Caco-2 (cell line): ENCODE results near the gene SIK2. TPM values are rescaled to one million over a fixed set of nuclear protein-coding genes. Genes with fewer than 3 reads are reported as not detected.

ENCODE experiments used
- BruUV-seq: library from RNA; stranded (reverse); fragments of 400-500 nt; replicated peaks from 2 replicates; lab custom pipeline; 2021; lab: Mats Ljungman, UMichigan
- CTCF ChIA-PET: fragments of 300-600 bp; sonication (Branson Sonifier 250); formaldehyde crosslinking; loops from one replicate; lab custom pipeline; 2022; ENCODE audit warnings: antibody characterized with exemption; lab: Charles Lee
- POLR2A ChIA-PET: fragments of 300-600 bp; sonication (Branson Sonifier 250); formaldehyde crosslinking; loops from one replicate; lab custom pipeline; 2022; ENCODE audit warnings: antibody characterized with exemption; lab: Charles Lee
- DNase-seq, 2 experiments: peaks; one replicate each; pipeline versions ENCODE4 v3.0.0 to v3.0.0-alpha.2; 2020 to 2022
- H3K27me3 ChIP-seq: replicated peaks from 2 replicates; pipeline ENCODE4 v1.6.0; 2011; ENCODE audit warnings: low read length; ENCODE audit not compliant: control insufficient read depth, insufficient read depth
- H3K36me3 ChIP-seq: 2 replicates; pipeline ENCODE4 v1.5.1; 2011; ENCODE audit warnings: low read length; ENCODE audit not compliant: control insufficient read depth, insufficient read depth
- H3K4me1 ChIP-seq: fragments of 250-450 bp; sonication (Bioruptor Pico); 2 replicates; pipeline ENCODE4 v1.5.1; 2020; ENCODE audit warnings: mild to moderate bottlenecking
- H3K4me3 ChIP-seq: 2 replicates; pipeline ENCODE4 v1.5.1; 2011; ENCODE audit warnings: low read depth, mild to moderate bottlenecking, control low read depth, low read length
- H3K9me3 ChIP-seq: fragments of 250-450 bp; sonication (Bioruptor Pico); 2 replicates; pipeline ENCODE4 v1.5.1; 2020; ENCODE audit warnings: mild to moderate bottlenecking, moderate library complexity
- H3K27ac Mint-ChIP-seq: one replicate; pipeline ENCODE4 v1.8.0; 2022; ENCODE audit warnings: mixed read lengths; ENCODE audit not compliant: unreplicated experiment
- H3K27me3 Mint-ChIP-seq: one replicate; pipeline ENCODE4 v1.8.0; 2022; ENCODE audit warnings: mixed read lengths; ENCODE audit not compliant: insufficient read depth, unreplicated experiment
- H3K36me3 Mint-ChIP-seq: one replicate; pipeline ENCODE4 v1.8.0; 2022; ENCODE audit warnings: mild to moderate bottlenecking, mixed read lengths; ENCODE audit not compliant: insufficient read depth, unreplicated experiment
- H3K4me1 Mint-ChIP-seq: one replicate; pipeline ENCODE4 v1.8.0; 2022; ENCODE audit warnings: low read depth, mixed read lengths; ENCODE audit not compliant: unreplicated experiment
- H3K4me3 Mint-ChIP-seq: one replicate; pipeline ENCODE4 v1.8.0; 2022; ENCODE audit warnings: mild to moderate bottlenecking, moderate library complexity, mixed read lengths; ENCODE audit not compliant: unreplicated experiment
- H3K9me3 Mint-ChIP-seq: one replicate; pipeline ENCODE4 v1.8.0; 2022; ENCODE audit warnings: mixed read lengths; ENCODE audit not compliant: unreplicated experiment
- CTCF ChIP-seq, 2 experiments: fragments of 200-600 bp in 1 of 2; IDR thresholded peaks; 1 replicate in 1 of 2; 2 replicates in 1 of 2; pipeline versions ENCODE4 v1.5.1 to v1.8.0; 2011 to 2022; ENCODE audit warnings: antibody characterized with exemption in 1 of 2, control low read depth in 1 of 2, inconsistent platforms in 1 of 2, low read depth in 1 of 2, low read length in 1 of 2, mild to moderate bottlenecking in 1 of 2, moderate library complexity in 1 of 2; ENCODE audit not compliant: insufficient read depth in 1 of 2, severe bottlenecking in 1 of 2, unreplicated experiment in 1 of 2
- intact Hi-C: fragments of 100-400 bp; cut with micrococcal nuclease; formaldehyde crosslinking; loops from one replicate; pipeline ENCODE4 v1.10.0; 2022; ENCODE audit not compliant: unreplicated experiment
- total RNA-seq: library from RNA; stranded (reverse); gene quantifications from 2 replicates; pipeline ENCODE4 v1.2.3, GENCODE V29; 2022

The SIK2 gene
- total RNA-seq, 1 experiment from 2014 or later, result 40.2 TPM

- Histone ChIP-seq H3K4me1 (peaks cover 9% of the 10 kb centered on the region; the same call in 1 of the 2 replicates), H3K36me3 (peaks cover 10% of the 10 kb centered on the region), H3K27me3 (no peaks in the 10 kb centered on the region), H3K9me3 (no peaks in the 10 kb centered on the region), H3K4me3 (no peak overlapping the region)
- Mint-ChIP-seq H3K36me3 (peaks cover 11% of the 10 kb centered on the region), H3K4me1 (peaks cover 15% of the 10 kb centered on the region), H3K27ac (no peak overlapping the region), H3K27me3 (no peaks in the 10 kb centered on the region), H3K4me3 (no peak overlapping the region), H3K9me3 (no peaks in the 10 kb centered on the region)
- BruUV-seq, result no TSS peak
- no peak for DNase-seq
- ChIA-PET POLR2A (no interaction called here), CTCF (no interaction called here)
- TF ChIP-seq CTCF (IDR thresholded peaks at IDR 0.05; ENCODE audit: insufficient read depth in 1 of 2, low read depth in 1 of 2, low read length in 1 of 2, severe bottlenecking in 1 of 2, unreplicated experiment in 1 of 2), result no peak
- intact Hi-C loops, result no loop called here
These were observed 70.7 kb downstream of the SIK2 start for GRCh38 chr11:111672949-111673348.

- TF ChIP-seq CTCF (IDR thresholded peaks at IDR 0.05; ENCODE audit: insufficient read depth in 1 of 2, low read depth in 1 of 2, low read length in 1 of 2, severe bottlenecking in 1 of 2, unreplicated experiment in 1 of 2), result no peak
- H3K27me3 ChIP-seq, result no peaks in the 10 kb centered on the region
- no peak overlapping the region for H3K27ac Mint-ChIP-seq
- H3K4me1 Mint-ChIP-seq, result peaks cover 10% of the 10 kb centered on the region
- DNase-seq, result no peak
- no peaks in the 10 kb centered on the region for H3K27me3 Mint-ChIP-seq
- ChIA-PET CTCF (no interaction called here), POLR2A (no interaction called here)
- H3K36me3 ChIP-seq, result peaks cover 10% of the 10 kb centered on the region
- H3K36me3 Mint-ChIP-seq, result peaks cover 14% of the 10 kb centered on the region
- peaks cover 9% of the 10 kb centered on the region; the same call in 1 of the 2 replicates for H3K4me1 ChIP-seq
- intact Hi-C loops, result no loop called here
- BruUV-seq, result no TSS peak
- no peaks in the 10 kb centered on the region for H3K9me3 ChIP-seq
- H3K4me3 Mint-ChIP-seq, result no peak overlapping the region
- H3K4me3 ChIP-seq, result no peak overlapping the region
- H3K9me3 Mint-ChIP-seq, result no peaks in the 10 kb centered on the region
These were observed 72.7 kb downstream of the SIK2 start for GRCh38 chr11:111674941-111675340.

GRCh38 chr11:111675891-111676290, 73.6 kb downstream of the SIK2 start:
- no peak for DNase-seq

More at GRCh38 chr11:111675891-111676290, 73.6 kb downstream of the SIK2 start:
- Histone ChIP-seq H3K4me1 (peaks cover 9% of the 10 kb centered on the region; the same call in 1 of the 2 replicates), H3K4me3 (no peak overlapping the region), H3K27me3 (no peaks in the 10 kb centered on the region), H3K36me3 (peaks cover 9% of the 10 kb centered on the region), H3K9me3 (no peaks in the 10 kb centered on the region)
- H3K36me3 Mint-ChIP-seq, result peaks cover 14% of the 10 kb centered on the region
- ChIA-PET CTCF (interaction anchor here (0.6 to 1.0 kb wide), 2 partner anchors 75 to 545 kb away, joined by 4 read pairs; no protein-coding TSS in a partner anchor), POLR2A (no interaction called here)
- H3K4me3 Mint-ChIP-seq, result no peak overlapping the region
- no peaks in the 10 kb centered on the region for H3K27me3 Mint-ChIP-seq
- no peak overlapping the region for H3K27ac Mint-ChIP-seq
- intact Hi-C loops, result no loop called here
- no TSS peak for BruUV-seq
- no peak for TF ChIP-seq CTCF (IDR thresholded peaks at IDR 0.05; ENCODE audit: insufficient read depth in 1 of 2, low read depth in 1 of 2, low read length in 1 of 2, severe bottlenecking in 1 of 2, unreplicated experiment in 1 of 2)
- H3K4me1 Mint-ChIP-seq, result peaks cover 6% of the 10 kb centered on the region
- H3K9me3 Mint-ChIP-seq, result no peaks in the 10 kb centered on the region
